ENCODE results near the gene DOCK10. TPM values are rescaled to one million over a fixed set of nuclear protein-coding genes. Genes with fewer than 3 reads are reported as not detected.

Gene DOCK10
- total and polyA plus RNA-seq, 9 of the 15 experiments (the other 6 are each of a cell fraction or from before 2014, with no cell fraction given), result 0.01 to 0.87 (median 0.18) TPM

DNA sequence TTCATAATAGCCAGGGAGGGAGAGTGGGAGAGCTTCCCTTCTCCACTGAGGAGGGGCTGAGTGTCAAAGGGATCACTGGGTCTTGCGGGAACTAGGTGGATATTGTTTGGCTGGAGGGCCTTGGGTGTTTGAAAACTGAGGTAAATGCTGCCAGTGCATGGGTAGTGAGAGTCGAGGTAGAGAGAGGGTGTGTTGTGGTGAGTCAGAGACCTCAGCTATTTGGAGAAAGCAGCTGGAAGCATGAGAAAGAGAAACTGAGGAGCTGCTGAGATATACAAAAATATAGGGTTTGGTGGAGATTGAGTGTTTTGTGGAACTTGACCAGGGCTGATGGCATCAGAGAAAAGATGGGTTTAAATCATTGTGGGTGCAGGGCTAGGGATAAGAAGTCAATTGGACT is 199.1 kb downstream of the DOCK10 start:
- H3K9me3 ChIP-seq (replicated peaks; ENCODE audit: control insufficient read depth, insufficient read depth, low read depth, low read length), result no peaks in the 10 kb centered on the region
- no peak overlapping the region for H3K4me3 ChIP-seq
- CTCF ChIA-PET (ENCODE audit: low intra/inter-chr PET ratio), result no interaction called here
- WGBS (ENCODE audit: insufficient coverage, low coverage, missing lambda C conversion rate), result 0% methylated on average over 2 of the region's 2 CpGs
- FAIRE-seq (no peak), ATAC-seq (no peak), DNase-seq (ENCODE audit: extremely low read depth in 1 of 4, low spot score in 3 of 4) (no peak)
- no peaks in the 10 kb centered on the region for H4K20me1 ChIP-seq (replicated peaks; ENCODE audit: control insufficient read depth, insufficient read depth, low read length)
- in situ Hi-C loops (cut with MboI), result no loop called here
- TF ChIP-seq ATF7 (IDR thresholded peaks at IDR 0.05) (no peak), ADNP (tag; IDR thresholded peaks at IDR 0.05) (no peak), MEF2A (IDR thresholded peaks at IDR 0.05; ENCODE audit: control insufficient read depth, low read depth, low read length) (no peak), KLF6 (CRISPR knock-in tag; IDR thresholded peaks at IDR 0.05; ENCODE audit: borderline replicate concordance) (no peak), HINFP (tag; conservative IDR thresholded peaks at IDR 0.05; ENCODE audit: low read depth) (no peak), ZKSCAN3 (CRISPR knock-in tag; IDR thresholded peaks at IDR 0.05) (no peak), NFIC (IDR thresholded peaks at IDR 0.05) (no peak), ZNF644 (tag; IDR thresholded peaks at IDR 0.05; ENCODE audit: low read depth) (no peak), PTBP1 (IDR thresholded peaks at IDR 0.05; ENCODE audit: low read depth, low read length) (no peak), ZNF217 (CRISPR knock-in tag; IDR thresholded peaks at IDR 0.05) (no peak), CREB5 (CRISPR knock-in tag; IDR thresholded peaks at IDR 0.05) (no peak), PHF8 (IDR thresholded peaks at IDR 0.05; ENCODE audit: borderline replicate concordance, low read length) (no peak), TBP (optimal IDR thresholded peaks at IDR 0.05; ENCODE audit: low read depth, low read length) (no peak), ZBTB7A (IDR thresholded peaks at IDR 0.05; ENCODE audit: borderline replicate concordance, control insufficient read depth, low read depth, low read length) (no peak)
- H3K36me3 ChIP-seq (ENCODE audit: control insufficient read depth, insufficient read depth, low read length), result no peaks in the 10 kb centered on the region
- no peak overlapping the region for H3K9ac ChIP-seq (ENCODE audit: insufficient read depth in 1 of 2, low read depth in 2 of 2, low read length in 2 of 2)
- no TSS peak for BruUV-seq (replicated peaks)
- no peaks in the 10 kb centered on the region for H3K9me1 ChIP-seq (ENCODE audit: control insufficient read depth, insufficient read depth, low read length)
- no peak overlapping the region for H2AFZ ChIP-seq (ENCODE audit: low read depth, low read length)
- POLR2A ChIA-PET, result no interaction called here
- H3K4me1 ChIP-seq (replicated peaks in 1 of 2; ENCODE audit: control insufficient read depth in 2 of 2, insufficient read depth in 2 of 2, low read length in 2 of 2), result no peaks in the 10 kb centered on the region
- H3K27ac ChIP-seq (ENCODE audit: extremely low read depth, low read depth, low read length), result no peak overlapping the region
- no peak overlapping the region for H3K4me2 ChIP-seq (ENCODE audit: insufficient read depth, low read length)
- intact Hi-C loops (cut with micrococcal nuclease), result no loop called here
- H3K79me2 ChIP-seq (ENCODE audit: control insufficient read depth, insufficient read depth, low read length), result no peaks in the 10 kb centered on the region
- no peaks in the 10 kb centered on the region for H3K27me3 ChIP-seq (ENCODE audit: control insufficient read depth in 2 of 2, insufficient read depth in 2 of 2, low read length in 2 of 2)

Measured in K562 (cell line).